DND-41 (cell line): ENCODE measurements around the gene ASXL1.

Source experiments
- EZH2 ChIP-seq: IDR thresholded peaks from 3 replicates; pipeline ENCODE4 v1.6.1; 2012; ENCODE audit warnings: borderline replicate concordance, low read depth, mild to moderate bottlenecking, moderate library complexity, low read length, inconsistent platforms; ENCODE audit not compliant: severe bottlenecking
- TF ChIP-seq, protein P1 (sequence below): IDR thresholded peaks from 2 replicates; pipeline ENCODE4 v1.5.1; 2012; ENCODE audit warnings: borderline replicate concordance, low read length, moderate library complexity, mild to moderate bottlenecking; ENCODE audit not compliant: poor library complexity, severe bottlenecking; ENCODE audit errors: extremely low read depth

DNA sequence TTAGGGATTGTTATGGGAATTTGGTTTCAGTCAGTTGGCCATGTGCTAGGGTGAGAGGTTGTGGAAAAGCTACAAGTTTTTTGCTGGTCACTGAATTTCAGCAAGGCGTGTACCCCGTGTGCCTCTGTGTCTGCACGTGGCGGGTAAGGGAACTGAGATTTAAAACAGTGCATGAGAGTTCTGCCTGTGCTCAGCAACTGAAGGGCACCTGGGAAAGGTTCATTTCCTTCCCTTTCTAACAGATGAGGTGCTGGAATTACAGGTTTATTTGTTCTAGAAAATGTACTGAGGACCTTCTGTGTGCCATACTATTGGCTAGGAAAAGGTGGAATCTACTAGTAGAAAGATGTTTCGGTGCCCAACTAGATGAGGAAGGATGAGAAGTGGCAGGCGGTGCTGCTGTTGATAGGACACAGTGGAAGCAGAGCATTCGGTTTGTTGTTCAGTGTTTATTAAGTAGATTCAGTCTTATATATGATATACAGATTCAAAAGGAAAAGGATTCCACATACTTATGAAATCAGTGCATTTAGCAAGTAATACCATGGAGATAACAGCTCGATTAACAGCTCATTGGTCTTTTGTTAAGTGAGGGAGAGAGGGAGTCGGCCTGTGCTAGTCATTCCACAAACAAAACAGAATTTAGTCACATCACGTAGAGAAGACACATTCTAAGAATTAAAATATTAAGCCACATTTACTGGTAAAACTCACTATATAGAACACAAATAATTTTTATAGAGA, 84.7 kb downstream of the ASXL1 start:
- TF ChIP-seq, protein P1, sequence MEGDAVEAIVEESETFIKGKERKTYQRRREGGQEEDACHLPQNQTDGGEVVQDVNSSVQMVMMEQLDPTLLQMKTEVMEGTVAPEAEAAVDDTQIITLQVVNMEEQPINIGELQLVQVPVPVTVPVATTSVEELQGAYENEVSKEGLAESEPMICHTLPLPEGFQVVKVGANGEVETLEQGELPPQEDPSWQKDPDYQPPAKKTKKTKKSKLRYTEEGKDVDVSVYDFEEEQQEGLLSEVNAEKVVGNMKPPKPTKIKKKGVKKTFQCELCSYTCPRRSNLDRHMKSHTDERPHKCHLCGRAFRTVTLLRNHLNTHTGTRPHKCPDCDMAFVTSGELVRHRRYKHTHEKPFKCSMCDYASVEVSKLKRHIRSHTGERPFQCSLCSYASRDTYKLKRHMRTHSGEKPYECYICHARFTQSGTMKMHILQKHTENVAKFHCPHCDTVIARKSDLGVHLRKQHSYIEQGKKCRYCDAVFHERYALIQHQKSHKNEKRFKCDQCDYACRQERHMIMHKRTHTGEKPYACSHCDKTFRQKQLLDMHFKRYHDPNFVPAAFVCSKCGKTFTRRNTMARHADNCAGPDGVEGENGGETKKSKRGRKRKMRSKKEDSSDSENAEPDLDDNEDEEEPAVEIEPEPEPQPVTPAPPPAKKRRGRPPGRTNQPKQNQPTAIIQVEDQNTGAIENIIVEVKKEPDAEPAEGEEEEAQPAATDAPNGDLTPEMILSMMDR = no peak
- no peak for TF ChIP-seq EZH2
